Kidney (tissue), 14 donors: ENCODE data around the gene R3HDML. TPM values are rescaled to one million over a fixed set of nuclear protein-coding genes. Genes with fewer than 3 reads are reported as not detected.

Source experiments
- DNase-seq, 5 donors: peaks; one replicate each; pipeline ENCODE4 v3.0.0-alpha.2; 2013 to 2020
- FAIRE-seq: peaks from 2 replicates; lab custom pipeline; 2012; peaks lifted over from hg19 to GRCh38; lab: Jason Lieb, UNC
- H3K27ac ChIP-seq, 2 donors: one replicate each; pipeline ENCODE4 v1.7.0; 2013; ENCODE audit warnings: low read depth in 2 of 2, low read length in 2 of 2, inconsistent platforms in 1 of 2
- H3K27me3 ChIP-seq: one replicate; pipeline ENCODE4 v1.7.1; 2013; ENCODE audit warnings: low read length, inconsistent platforms; ENCODE audit not compliant: control insufficient read depth, insufficient read depth
- H3K36me3 ChIP-seq, 3 donors: one replicate each; pipeline versions ENCODE4 v1.7.0 to v1.7.1; 2013; ENCODE audit warnings: low read length in 3 of 3, control low read depth in 1 of 3, inconsistent platforms in 1 of 3; ENCODE audit not compliant: insufficient read depth in 3 of 3, control insufficient read depth in 2 of 3
- H3K4me1 ChIP-seq, 3 donors: one replicate each; pipeline versions ENCODE4 v1.7.0 to v1.7.1; 2013; ENCODE audit warnings: low read length in 3 of 3, inconsistent platforms in 1 of 3, low read depth in 1 of 3; ENCODE audit not compliant: control insufficient read depth in 2 of 3, insufficient read depth in 2 of 3
- H3K4me3 ChIP-seq, 3 donors: one replicate each; pipeline versions ENCODE4 v1.7.0 to v1.8.1; 2013; ENCODE audit warnings: low read length in 3 of 3, control low read depth in 1 of 3, inconsistent platforms in 1 of 3
- H3K9ac ChIP-seq, 3 donors: one replicate each; pipeline versions ENCODE4 v1.7.0 to v1.7.1; 2013; ENCODE audit warnings: low read length in 3 of 3, control low read depth in 1 of 3, inconsistent platforms in 1 of 3
- H3K9me3 ChIP-seq, 3 donors: one replicate each; pipeline versions ENCODE4 v1.7.0 to v1.7.1; 2013; ENCODE audit warnings: low read length in 3 of 3, control low read depth in 1 of 3, inconsistent platforms in 1 of 3; ENCODE audit not compliant: control insufficient read depth in 2 of 3, insufficient read depth in 1 of 3
- intact Hi-C: fragments of 100-400 bp; cut with DNase I; formaldehyde crosslinking; loops from one replicate; pipeline ENCODE4 v1.11.1; 2022
- polyA plus RNA-seq: library from polyadenylated mRNA; stranded (reverse); fragments of 350-450 nt; fragmentation: Illumina TruSeq; extraction: RNeasy Lipid Tissue Mini Kit (QIAGEN cat#74804); gene quantifications from one replicate; pipeline ENCODE4 v1.2.3, GENCODE V29; 2014; ENCODE audit warnings: low read depth, low replicate concordance; ENCODE audit not compliant: insufficient read depth
- total RNA-seq: library from RNA; stranded (reverse); fragmentation: NEBNext Ultra II Directional; extraction: Animal tissue kit (Norgen Biotek cat#: 25700); gene quantifications from one replicate; pipeline ENCODE4 v1.2.1, GENCODE V29; 2021
- TF ChIP-seq, protein P1 (sequence below): IDR thresholded peaks from 3 replicates; pipeline ENCODE4 v1.5.1; 2012; ENCODE audit warnings: mild to moderate bottlenecking, moderate library complexity, borderline replicate concordance; ENCODE audit not compliant: insufficient read depth; ENCODE audit errors: extremely low read depth
- donor health status: control.
- donor health status: control.
- donor health status: control.
- donor health status: control.
- donor health status: control.
- donor health status: DM: yes; HTN: yes; CAD: no.
- donor health status: Normal renal cell carcinoma (clear cell type).

Gene R3HDML
- total and polyA plus RNA-seq, 2 donors from 2014 or later: not detected

GRCh38 chr20:44331201-44331600, 5.6 kb upstream of the R3HDML start:
- intact Hi-C loops: no loop called here
- H3K4me3 ChIP-seq: no peak overlapping the region
- H3K27ac ChIP-seq: no peak overlapping the region
- no peaks in the 10 kb centered on the region for H3K9me3 ChIP-seq
- no peaks in the 10 kb centered on the region for H3K36me3 ChIP-seq
- no peaks in the 10 kb centered on the region for H3K4me1 ChIP-seq
- no peak overlapping the region for H3K9ac ChIP-seq
- FAIRE-seq (no peak), DNase-seq (no peak)
- no peaks in the 10 kb centered on the region for H3K27me3 ChIP-seq
- TF ChIP-seq, protein P1, sequence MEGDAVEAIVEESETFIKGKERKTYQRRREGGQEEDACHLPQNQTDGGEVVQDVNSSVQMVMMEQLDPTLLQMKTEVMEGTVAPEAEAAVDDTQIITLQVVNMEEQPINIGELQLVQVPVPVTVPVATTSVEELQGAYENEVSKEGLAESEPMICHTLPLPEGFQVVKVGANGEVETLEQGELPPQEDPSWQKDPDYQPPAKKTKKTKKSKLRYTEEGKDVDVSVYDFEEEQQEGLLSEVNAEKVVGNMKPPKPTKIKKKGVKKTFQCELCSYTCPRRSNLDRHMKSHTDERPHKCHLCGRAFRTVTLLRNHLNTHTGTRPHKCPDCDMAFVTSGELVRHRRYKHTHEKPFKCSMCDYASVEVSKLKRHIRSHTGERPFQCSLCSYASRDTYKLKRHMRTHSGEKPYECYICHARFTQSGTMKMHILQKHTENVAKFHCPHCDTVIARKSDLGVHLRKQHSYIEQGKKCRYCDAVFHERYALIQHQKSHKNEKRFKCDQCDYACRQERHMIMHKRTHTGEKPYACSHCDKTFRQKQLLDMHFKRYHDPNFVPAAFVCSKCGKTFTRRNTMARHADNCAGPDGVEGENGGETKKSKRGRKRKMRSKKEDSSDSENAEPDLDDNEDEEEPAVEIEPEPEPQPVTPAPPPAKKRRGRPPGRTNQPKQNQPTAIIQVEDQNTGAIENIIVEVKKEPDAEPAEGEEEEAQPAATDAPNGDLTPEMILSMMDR: no peak

DNA sequence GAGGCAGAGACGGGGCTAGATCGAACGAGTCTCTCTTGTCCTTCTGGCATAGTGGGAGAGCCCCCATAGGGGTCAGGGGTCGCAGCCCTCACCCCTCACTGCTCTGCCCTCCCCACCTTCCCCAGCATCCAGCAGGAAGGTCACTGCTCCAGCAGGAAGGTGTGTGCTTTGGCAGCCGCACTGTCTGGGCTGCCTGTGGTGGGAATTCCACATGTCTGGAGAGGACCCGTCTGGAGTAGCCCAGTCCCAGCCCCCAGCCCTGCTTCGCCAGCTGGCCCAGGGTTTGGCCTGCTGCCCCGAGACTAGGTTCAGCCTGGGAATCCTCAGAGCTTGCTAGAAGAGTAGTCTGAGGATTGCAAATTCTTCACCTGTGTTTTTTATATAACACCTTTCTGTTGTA, 2.5 kb upstream of the R3HDML start:
- no peaks in the 10 kb centered on the region for H3K9me3 ChIP-seq
- intact Hi-C loops: no loop called here
- H3K9ac ChIP-seq: no peak overlapping the region
- no peaks in the 10 kb centered on the region for H3K27me3 ChIP-seq
- no peak overlapping the region for H3K4me3 ChIP-seq
- H3K36me3 ChIP-seq: no peaks in the 10 kb centered on the region
- TF ChIP-seq, protein P1: no peak
- H3K27ac ChIP-seq: no peak overlapping the region
- DNase-seq (no peak), FAIRE-seq (no peak)
- H3K4me1 ChIP-seq: no peaks in the 10 kb centered on the region

GRCh38 chr20:44334709-44335108, 2.1 kb upstream of the R3HDML start:
- H3K4me3 ChIP-seq: no peak overlapping the region
- intact Hi-C loops: no loop called here
- no peak overlapping the region for H3K9ac ChIP-seq
- H3K4me1 ChIP-seq: no peaks in the 10 kb centered on the region
- H3K27ac ChIP-seq: no peak overlapping the region
- no peaks in the 10 kb centered on the region for H3K36me3 ChIP-seq
- TF ChIP-seq, protein P1: no peak
- DNase-seq: no peak
- no peaks in the 10 kb centered on the region for H3K27me3 ChIP-seq
- FAIRE-seq: no peak
- no peaks in the 10 kb centered on the region for H3K9me3 ChIP-seq

DNA sequence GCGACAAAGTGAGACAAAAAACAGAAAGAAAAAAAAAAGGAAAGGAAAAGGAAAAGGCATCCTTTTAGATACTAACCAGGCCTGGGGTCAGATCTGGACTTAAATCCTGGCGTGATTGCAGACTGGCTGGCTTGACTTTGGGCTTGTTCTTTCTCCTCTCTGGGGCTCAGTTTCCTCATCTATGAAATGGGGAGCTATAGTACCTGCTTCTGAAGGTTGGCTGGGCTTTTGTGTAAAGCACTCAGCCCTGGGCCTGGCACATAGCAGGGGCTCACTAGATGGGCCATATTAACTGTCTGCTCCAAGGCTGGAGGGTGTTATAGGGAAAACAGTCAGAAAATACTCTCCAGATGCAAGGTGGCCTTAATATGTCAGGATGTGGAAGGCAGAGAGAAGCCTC, 1.2 kb upstream of the R3HDML start:
- TF ChIP-seq, protein P1: no peak
- Histone ChIP-seq H3K27me3 (no peaks in the 10 kb centered on the region), H3K4me3 (no peak overlapping the region), H3K9ac (no peak overlapping the region), H3K9me3 (no peaks in the 10 kb centered on the region), H3K4me1 (no peaks in the 10 kb centered on the region), H3K36me3 (no peaks in the 10 kb centered on the region), H3K27ac (no peak overlapping the region)
- FAIRE-seq (no peak), DNase-seq (no peak)
- intact Hi-C loops: no loop called here
